SH-SY5Y (cell line): ENCODE results near the gene RAB40B.

ENCODE experiments used
- GATA2 ChIP-seq: IDR thresholded peaks from 2 replicates; pipeline ENCODE4 v1.6.1; 2011; ENCODE audit warnings: mild to moderate bottlenecking, low read depth, low read length
- GATA3 ChIP-seq: IDR thresholded peaks from 2 replicates; pipeline ENCODE4 v1.6.1; 2011; ENCODE audit warnings: low read depth, mild to moderate bottlenecking, low read length, moderate library complexity

DNA sequence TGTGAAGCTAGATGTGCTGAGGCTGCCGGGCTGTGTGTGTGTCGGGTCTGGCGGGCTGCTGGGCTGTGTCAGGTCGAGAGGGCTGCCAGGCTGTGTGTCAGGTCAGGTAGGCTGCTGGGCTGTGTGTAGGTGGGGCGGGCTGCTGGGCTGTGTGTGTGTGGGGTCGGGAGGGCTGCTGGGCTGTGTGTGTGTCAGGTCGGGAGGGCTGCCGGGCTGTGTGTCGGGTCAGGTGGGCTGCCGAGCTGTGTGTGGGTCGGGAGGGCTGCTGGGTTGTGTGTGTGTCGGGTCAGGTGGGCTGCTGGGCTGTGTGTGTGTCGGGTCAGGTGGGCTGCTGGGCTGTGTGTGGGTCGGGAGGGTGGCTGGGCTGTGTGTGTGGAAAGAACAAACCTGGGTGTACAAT lies 58.9 kb downstream of the RAB40B start:
- TF ChIP-seq GATA3 (no peak), GATA2 (no peak)
